Panc1 (cell line): ENCODE results near the gene C1QL3. TPM values are rescaled to one million over a fixed set of nuclear protein-coding genes. Genes with fewer than 3 reads are reported as not detected.

ENCODE experiments used
- ATAC-seq: fragments of 200-7000 bp; cut with Tn5 transposase; 2 replicates; pipeline ENCODE4 v1.9.1; 2020; ENCODE audit warnings: mild to moderate bottlenecking, moderate library complexity
- BruUV-seq: library from RNA; stranded (reverse); fragments of 400-500 nt; replicated peaks from 2 replicates; lab custom pipeline; 2021; lab: Mats Ljungman, UMichigan
- CTCF ChIA-PET: fragments of 300-600 bp; sonication (Branson Sonifier 250); formaldehyde crosslinking; loops from one replicate; lab custom pipeline; 2022; ENCODE audit warnings: antibody characterized with exemption; lab: Charles Lee
- POLR2A ChIA-PET: fragments of 300-600 bp; sonication (Branson Sonifier 250); formaldehyde crosslinking; loops from one replicate; lab custom pipeline; 2022; ENCODE audit warnings: antibody characterized with exemption; lab: Charles Lee
- DNase-seq: peaks from one replicate; pipeline ENCODE4 v3.0.0-alpha.2; 2010; ENCODE audit warnings: low read depth, low spot score
- H3K27ac ChIP-seq: 2 replicates; pipeline ENCODE4 v1.5.1; 2011; ENCODE audit warnings: mild to moderate bottlenecking, low read length, inconsistent platforms
- H3K27me3 ChIP-seq: fragments of 200-500 bp; sonication (Bioruptor generic); 2 replicates; pipeline ENCODE4 v1.6.0; 2014; ENCODE audit warnings: low read length, inconsistent platforms; ENCODE audit not compliant: control insufficient read depth, insufficient read depth
- H3K36me3 ChIP-seq: fragments of 200-500 bp; sonication (Bioruptor generic); 2 replicates; pipeline ENCODE4 v1.5.1; 2014; ENCODE audit warnings: inconsistent platforms, mild to moderate bottlenecking, low read length, moderate library complexity; ENCODE audit not compliant: control insufficient read depth, insufficient read depth
- H3K4me1 ChIP-seq: 2 replicates; pipeline ENCODE4 v1.5.1; 2011; ENCODE audit warnings: inconsistent platforms, mild to moderate bottlenecking, low read length, moderate library complexity; ENCODE audit not compliant: control insufficient read depth, insufficient read depth
- H3K4me3 ChIP-seq, 2 experiments: 2 replicates each; pipeline ENCODE4 v1.5.1; 2011 to 2012; ENCODE audit warnings: low read depth in 2 of 2, low read length in 2 of 2, mild to moderate bottlenecking in 2 of 2, inconsistent platforms in 1 of 2, moderate library complexity in 1 of 2
- H3K9me3 ChIP-seq: fragments of 200-500 bp; sonication (Bioruptor generic); 2 replicates; pipeline ENCODE4 v1.5.1; 2014; ENCODE audit warnings: low read depth, mild to moderate bottlenecking, inconsistent platforms, low read length, moderate library complexity; ENCODE audit not compliant: control insufficient read depth, insufficient read depth
- CTCF ChIP-seq: fragments of 450-650 bp; IDR thresholded peaks from 2 replicates; pipeline ENCODE4 v1.5.1; 2017; ENCODE audit warnings: mild to moderate bottlenecking
- POLR2AphosphoS5 ChIP-seq: IDR thresholded peaks from 2 replicates; pipeline ENCODE4 v1.6.1; 2012; ENCODE audit warnings: mild to moderate bottlenecking, low read depth, low read length, moderate library complexity
- REST ChIP-seq, 2 experiments: IDR thresholded peaks; 2 replicates each; pipeline ENCODE4 v1.6.1; 2011 to 2012; ENCODE audit warnings: low read depth in 2 of 2, control low read depth in 1 of 2, low read length in 1 of 2, mild to moderate bottlenecking in 1 of 2, moderate library complexity in 1 of 2; ENCODE audit not compliant: insufficient read depth in 1 of 2
- SIN3A ChIP-seq: IDR thresholded peaks from 2 replicates; pipeline ENCODE4 v1.6.1; 2012; ENCODE audit warnings: low read depth, mild to moderate bottlenecking, low read length, moderate library complexity, borderline replicate concordance; ENCODE audit not compliant: insufficient read depth
- TCF7L2 ChIP-seq: IDR thresholded peaks from 2 replicates; pipeline ENCODE4 v1.6.1; 2011; ENCODE audit warnings: mild to moderate bottlenecking, low read depth, low read length, inconsistent platforms
- in situ Hi-C: cut with HindIII; loops from 2 replicates; pipeline ENCODE4 v1.10.0; 2016; ENCODE audit warnings: low sequenced_read_pairs, low pct_unique_long_range_greater_than_20kb
- intact Hi-C: fragments of 100-400 bp; cut with micrococcal nuclease; formaldehyde crosslinking; loops from one replicate; pipeline ENCODE4 v1.10.0; 2022; ENCODE audit not compliant: unreplicated experiment
- total RNA-seq: library from RNA; stranded (reverse); gene quantifications from one replicate; pipeline ENCODE4 v1.2.1, GENCODE V29; 2021; ENCODE audit not compliant: unreplicated experiment

C1QL3 gene
- total RNA-seq, 1 experiment from 2014 or later = not detected

GRCh38 chr10:16544591-16544990 lies 22.9 kb upstream of the C1QL3 start:
- no peak for DNase-seq
- intact Hi-C loops (loop anchor here (10.0 kb wide), 1 partner anchor 640 kb away; no protein-coding TSS in a partner anchor), in situ Hi-C loops (no loop called here)
- H3K36me3 ChIP-seq = no peaks in the 10 kb centered on the region
- no TSS peak for BruUV-seq
- H3K27me3 ChIP-seq = no peaks in the 10 kb centered on the region; the same call in 1 of the 2 replicates
- no peak overlapping the region for H3K4me3 ChIP-seq
- TF ChIP-seq POLR2AphosphoS5 (no peak), CTCF (no peak), SIN3A (no peak), TCF7L2 (no peak), REST (IDR thresholded peaks at IDR 0.05; ENCODE audit: insufficient read depth in 1 of 2, low read depth in 2 of 2, low read length in 1 of 2) (no peak)
- H3K9me3 ChIP-seq = no peaks in the 10 kb centered on the region
- ChIA-PET CTCF (interaction anchor here (0.7 to 1.4 kb wide), 3 partner anchors 27 to 642 kb away, joined by 4 to 8 read pairs (median 4); no protein-coding TSS in a partner anchor), POLR2A (no interaction called here)
- no peak for ATAC-seq
- no peak overlapping the region for H3K27ac ChIP-seq
- peaks cover 3% of the 10 kb centered on the region; the same call in 1 of the 2 replicates for H3K4me1 ChIP-seq

GRCh38 chr10:16544099-16544498 lies 22.4 kb upstream of the C1QL3 start:
- no peak overlapping the region for H3K4me3 ChIP-seq
- no peak for ATAC-seq
- no peak for DNase-seq
- peaks cover 3% of the 10 kb centered on the region; the same call in 1 of the 2 replicates for H3K4me1 ChIP-seq
- in situ Hi-C loops = no loop called here
- H3K36me3 ChIP-seq = no peaks in the 10 kb centered on the region
- ChIA-PET POLR2A (interaction anchor here (0.7 kb wide), 1 partner anchor 1042 kb away, joined by 13 read pairs; no protein-coding TSS in a partner anchor), CTCF (no interaction called here)
- H3K27ac ChIP-seq = no peak overlapping the region
- H3K9me3 ChIP-seq = no peaks in the 10 kb centered on the region
- no TSS peak for BruUV-seq
- intact Hi-C loops = loop anchor here (10.0 kb wide), 1 partner anchor 639 kb away; no protein-coding TSS in a partner anchor
- no peaks in the 10 kb centered on the region; the same call in 1 of the 2 replicates for H3K27me3 ChIP-seq
- TF ChIP-seq POLR2AphosphoS5 = no peak
- TF ChIP-seq CTCF = no peak
